ENCODE data around the gene SLC26A9.

- no peak for TF ChIP-seq CHD2 (IDR thresholded peaks at IDR 0.05; ENCODE audit: borderline replicate concordance, low read depth, low read length)
- TF ChIP-seq POLR2AphosphoS2 (IDR thresholded peaks at IDR 0.05; ENCODE audit: low read depth, low read length) = no peak
- no peak for TF ChIP-seq CREB1 (IDR thresholded peaks at IDR 0.05; ENCODE audit: low read depth)
- no peak for TF ChIP-seq BCLAF1 (IDR thresholded peaks at IDR 0.05)
- no peak for TF ChIP-seq TAF1 (IDR thresholded peaks at IDR 0.05; ENCODE audit: borderline replicate concordance, low read depth, low read length)
- no peak for TF ChIP-seq EZH2 (IDR thresholded peaks at IDR 0.05; ENCODE audit: borderline replicate concordance, control insufficient read depth, low read depth, low read length)
- TF ChIP-seq CTCF (IDR thresholded peaks at IDR 0.05 in 2 of 3, conservative IDR thresholded peaks at IDR 0.05 in 1 of 3; ENCODE audit: control insufficient read depth in 2 of 3, extremely low read depth in 1 of 3, insufficient read depth in 1 of 3, low read depth in 3 of 3, low read length in 3 of 3) = no peak
- TF ChIP-seq CBX3 (IDR thresholded peaks at IDR 0.05; ENCODE audit: borderline replicate concordance, low read depth) = no peak
- TF ChIP-seq MXI1 (IDR thresholded peaks at IDR 0.05; ENCODE audit: low read depth, low read length) = no peak
- TF ChIP-seq GABPA (IDR thresholded peaks at IDR 0.05; ENCODE audit: low read depth) = no peak
- TF ChIP-seq JUND (IDR thresholded peaks at IDR 0.05; ENCODE audit: low read depth, low read length) = no peak
Measured at GRCh38 chr1:205986861-205987260, 43.6 kb upstream of the SLC26A9 start.
